Glomerular visceral epithelial cell (primary cell): ENCODE data around the gene IMPG2.
"Not testable (repeated sequence)": the region's sequence is repeated elsewhere in the genome, so short reads cannot be mapped to it uniquely, and the experiment has no call there.

ENCODE experiments used
- DNase-seq: peaks from one replicate; pipeline ENCODE4 v3.0.0-alpha.2; 2016; ENCODE audit errors: extremely low spot score

Gene IMPG2

GRCh38 chr3:101320475-101320874 is at the start of gene IMPG2:
Gene IMPG2, minus strand, starts transcription at chr3:101320575. Its CDS starts 203 bp downstream, at chr3:101320372.
- DNase-seq = no peak

- DNase-seq = no peak
These were observed 42.0 kb upstream of the IMPG2 start for GRCh38 chr3:101362406-101362805.

- DNase-seq = no peak
These were observed 31.5 kb upstream of the IMPG2 start for GRCh38 chr3:101351829-101352228.

GRCh38 chr3:101340591-101340990 is 20.2 kb upstream of the IMPG2 start:
- DNase-seq = no peak

- no peak for DNase-seq
These were observed 13.5 kb upstream of the IMPG2 start for GRCh38 chr3:101333883-101334282.

GRCh38 chr3:101329016-101329673 is 8.8 kb upstream of the IMPG2 start:
- no peak for DNase-seq

GRCh38 chr3:101325393-101326134 is 5.2 kb upstream of the IMPG2 start:
- no peak for DNase-seq

- no peak for DNase-seq
These were observed 844 bp downstream of the IMPG2 start for GRCh38 chr3:101319531-101319930.

GRCh38 chr3:101312545-101312944 is 7.8 kb downstream of the IMPG2 start:
- no peak for DNase-seq

GRCh38 chr3:101311676-101312075 is 8.7 kb downstream of the IMPG2 start:
- DNase-seq = no peak

GRCh38 chr3:101310978-101311375 is 9.4 kb downstream of the IMPG2 start:
- no peak for DNase-seq

- not testable (repeated sequence) for DNase-seq
These were observed 12.1 kb downstream of the IMPG2 start for GRCh38 chr3:101308147-101308772.

- no peak for DNase-seq
These were observed 16.5 kb downstream of the IMPG2 start for GRCh38 chr3:101303836-101304235.

GRCh38 chr3:101303089-101303731 is 17.2 kb downstream of the IMPG2 start:
- DNase-seq = no peak

- no peak for DNase-seq
These were observed 20.3 kb downstream of the IMPG2 start for GRCh38 chr3:101300073-101300472.

- no peak for DNase-seq
These were observed 28.3 kb downstream of the IMPG2 start for GRCh38 chr3:101292027-101292426.

- no peak for DNase-seq
These were observed 32.1 kb downstream of the IMPG2 start for GRCh38 chr3:101288294-101288693.

GRCh38 chr3:101284757-101285156 is 35.6 kb downstream of the IMPG2 start:
- DNase-seq = no peak

- no peak for DNase-seq
These were observed 38.8 kb downstream of the IMPG2 start for GRCh38 chr3:101281521-101282030.

- peak; percentile 7 for DNase-seq
These were observed 40.5 kb downstream of the IMPG2 start for GRCh38 chr3:101279765-101280385.

- no peak for DNase-seq
These were observed 41.2 kb downstream of the IMPG2 start for GRCh38 chr3:101279162-101279561.

- no peak for DNase-seq
These were observed 41.6 kb downstream of the IMPG2 start for GRCh38 chr3:101278727-101279126.
